ENCODE data around the gene ZPR1. TPM values are rescaled to one million over a fixed set of nuclear protein-coding genes. Genes with fewer than 3 reads are reported as not detected.

Gene ZPR1
- polyA plus RNA-seq, 1 donor from 2014 or later: 34.5 TPM

GRCh38 chr11:116740741-116741140 is 47.1 kb downstream of the ZPR1 start:
- H3K9me2 ChIP-seq (ENCODE audit: insufficient read depth, low read length): no peaks in the 10 kb centered on the region
- no peak overlapping the region for H3K4me2 ChIP-seq (ENCODE audit: low read length)

GRCh38 chr11:116738975-116739374 is 48.8 kb downstream of the ZPR1 start:
- H4K20me1 ChIP-seq (ENCODE audit: insufficient read depth): no peaks in the 10 kb centered on the region
- H3K9me2 ChIP-seq (ENCODE audit: insufficient read depth, low read length): no peaks in the 10 kb centered on the region
- H3K9me3 ChIP-seq (ENCODE audit: low read length): no peaks in the 10 kb centered on the region
- H3K4me3 ChIP-seq (ENCODE audit: low read length): no peak overlapping the region
- no peaks in the 10 kb centered on the region for H3K79me2 ChIP-seq (replicated peaks; ENCODE audit: insufficient read depth, low read length)
- H3K9ac ChIP-seq (ENCODE audit: low read length): no peak overlapping the region
- no peak overlapping the region for H3K27ac ChIP-seq (ENCODE audit: low read length)
- no peaks in the 10 kb centered on the region for H3F3A ChIP-seq (ENCODE audit: insufficient read depth, low read length, poor library complexity, severe bottlenecking)
- H2AFZ ChIP-seq (ENCODE audit: low read depth, low read length): no peak overlapping the region
- H3K36me3 ChIP-seq (ENCODE audit: insufficient read depth, low read length): no peaks in the 10 kb centered on the region
- H3K27me3 ChIP-seq (ENCODE audit: insufficient read depth, low read depth, low read length): no peaks in the 10 kb centered on the region
- H3K4me2 ChIP-seq (ENCODE audit: low read length): no peak overlapping the region
- TF ChIP-seq EP300 (conservative IDR thresholded peaks at IDR 0.05; ENCODE audit: poor library complexity, severe bottlenecking) (no peak), EZH2 (IDR thresholded peaks at IDR 0.05; ENCODE audit: borderline replicate concordance, insufficient read depth, low read length, poor library complexity, severe bottlenecking) (no peak), RAD21 (conservative IDR thresholded peaks at IDR 0.05) (no peak), CTCF (IDR thresholded peaks at IDR 0.05; ENCODE audit: poor library complexity, severe bottlenecking) (no peak), MXI1 (conservative IDR thresholded peaks at IDR 0.05; ENCODE audit: poor library complexity, severe bottlenecking) (no peak), POLR2AphosphoS5 (IDR thresholded peaks at IDR 0.05) (no peak), SMC3 (conservative IDR thresholded peaks at IDR 0.05; ENCODE audit: poor library complexity) (no peak)

More at GRCh38 chr11:116740741-116741140, 47.1 kb downstream of the ZPR1 start:
- Histone ChIP-seq H4K20me1 (ENCODE audit: insufficient read depth) (no peaks in the 10 kb centered on the region), H2AFZ (ENCODE audit: low read depth, low read length) (no peak overlapping the region), H3F3A (ENCODE audit: insufficient read depth, low read length, poor library complexity, severe bottlenecking) (no peaks in the 10 kb centered on the region), H3K9ac (ENCODE audit: low read length) (no peak overlapping the region), H3K36me3 (ENCODE audit: insufficient read depth, low read length) (no peaks in the 10 kb centered on the region), H3K27ac (ENCODE audit: low read length) (no peak overlapping the region), H3K79me2 (replicated peaks; ENCODE audit: insufficient read depth, low read length) (no peaks in the 10 kb centered on the region), H3K4me3 (ENCODE audit: low read length) (no peak overlapping the region), H3K27me3 (ENCODE audit: insufficient read depth, low read depth, low read length) (no peaks in the 10 kb centered on the region), H3K9me3 (ENCODE audit: low read length) (no peaks in the 10 kb centered on the region)
- no peak for TF ChIP-seq MXI1 (conservative IDR thresholded peaks at IDR 0.05; ENCODE audit: poor library complexity, severe bottlenecking)
- no peak for TF ChIP-seq POLR2AphosphoS5 (IDR thresholded peaks at IDR 0.05)
- TF ChIP-seq SMC3 (conservative IDR thresholded peaks at IDR 0.05; ENCODE audit: poor library complexity): no peak
- no peak for TF ChIP-seq RAD21 (conservative IDR thresholded peaks at IDR 0.05)
- no peak for TF ChIP-seq CTCF (IDR thresholded peaks at IDR 0.05; ENCODE audit: poor library complexity, severe bottlenecking)
- no peak for TF ChIP-seq EP300 (conservative IDR thresholded peaks at IDR 0.05; ENCODE audit: poor library complexity, severe bottlenecking)
- no peak for TF ChIP-seq TAF1 (IDR thresholded peaks at IDR 0.05; ENCODE audit: low read depth)
- TF ChIP-seq EZH2 (IDR thresholded peaks at IDR 0.05; ENCODE audit: borderline replicate concordance, insufficient read depth, low read length, poor library complexity, severe bottlenecking): no peak
- TF ChIP-seq REST (IDR thresholded peaks at IDR 0.05; ENCODE audit: borderline replicate concordance): no peak
